HepG2 (cell line): ENCODE results near the gene CAPN14. TPM values are rescaled to one million over a fixed set of nuclear protein-coding genes. Genes with fewer than 3 reads are reported as not detected.

Experiments
- ATAC-seq: fragments of 200-7000 bp; cut with Tn5 transposase; 3 replicates; pipeline ENCODE4 v1.9.1; 2020; ENCODE audit warnings: mild to moderate bottlenecking, moderate library complexity
- BruUV-seq: library from RNA; stranded (reverse); fragments of 400-500 nt; replicated peaks from 2 replicates; lab custom pipeline; 2021; lab: Mats Ljungman, UMichigan
- CTCF ChIA-PET: fragments of 300-600 bp; formaldehyde crosslinking; extraction: SDS; loops from one replicate; lab custom pipeline; 2021; ENCODE audit warnings: low total read pairs, inconsistent platforms, low intra/inter-chr PET ratio; lab: Yijun Ruan, JAX
- POLR2A ChIA-PET: fragments of 350-600 bp; sonication (Branson Sonifier 250); formaldehyde crosslinking; loops from one replicate; lab custom pipeline; 2020; ENCODE audit warnings: antibody characterized with exemption, inconsistent platforms; lab: Yijun Ruan, JAX
- DNase-seq: peaks from one replicate; pipeline ENCODE4 v3.0.0-alpha.2; 2015; ENCODE audit warnings: low spot score
- FAIRE-seq: peaks from 3 replicates; lab custom pipeline; 2011; peaks lifted over from hg19 to GRCh38; lab: Jason Lieb, UNC
- H2AFZ ChIP-seq: one replicate; pipeline ENCODE4 v1.6.1; 2011; ENCODE audit warnings: low read length, inconsistent platforms
- H3K27ac ChIP-seq: fragments of 300-600 bp; 3 replicates; pipeline ENCODE4 v1.8.0; 2011; ENCODE audit warnings: mixed run types, mild to moderate bottlenecking, mixed read lengths, low read length, inconsistent platforms; ENCODE audit not compliant: insufficient read depth; ENCODE audit errors: extremely low read length
- H3K27me3 ChIP-seq, 2 experiments: fragments of 200-600 bp in 1 of 2; 2 replicates in 1 of 2; 3 replicates in 1 of 2; pipeline versions ENCODE4 v1.6.0 to v1.8.0; 2011; ENCODE audit warnings: low read length in 2 of 2, mild to moderate bottlenecking in 2 of 2, moderate library complexity in 2 of 2, inconsistent platforms in 1 of 2; ENCODE audit not compliant: insufficient read depth in 2 of 2, control insufficient read depth in 1 of 2
- H3K36me3 ChIP-seq, 2 experiments: fragments of 200-600 bp in 1 of 2; replicated peaks in 1 of 2; 2 replicates in 1 of 2; 3 replicates in 1 of 2; pipeline versions ENCODE4 v1.5.1 to v1.8.0; 2011; ENCODE audit warnings: low read length in 2 of 2, inconsistent platforms in 1 of 2; ENCODE audit not compliant: insufficient read depth in 2 of 2, control insufficient read depth in 1 of 2
- H3K4me1 ChIP-seq: 2 replicates; pipeline ENCODE4 v1.5.1; 2012; ENCODE audit warnings: low read length, inconsistent platforms; ENCODE audit not compliant: insufficient read depth
- H3K4me2 ChIP-seq: 2 replicates; pipeline ENCODE4 v1.6.0; 2011; ENCODE audit warnings: low read depth, low read length, inconsistent platforms
- H3K4me3 ChIP-seq, 3 experiments: fragments of 200-600 bp in 1 of 3; sonication (generic), shearing (Covaris generic) in 1 of 3; replicated peaks in 1 of 3; 2 replicates each; pipeline ENCODE4 v1.5.1; 2011 to 2016; ENCODE audit warnings: low read length in 3 of 3, inconsistent platforms in 2 of 3, low read depth in 2 of 3, mild to moderate bottlenecking in 2 of 3, control low read depth in 1 of 3, mixed read lengths in 1 of 3; ENCODE audit not compliant: insufficient read depth in 1 of 3
- H3K79me2 ChIP-seq: one replicate; pipeline ENCODE4 v1.6.1; 2011; ENCODE audit warnings: low read length, inconsistent platforms; ENCODE audit not compliant: insufficient read depth
- H3K9ac ChIP-seq: 2 replicates; pipeline ENCODE4 v1.6.0; 2011; ENCODE audit warnings: mild to moderate bottlenecking, low read depth, low read length, inconsistent platforms; ENCODE audit not compliant: insufficient read depth
- H3K9me3 ChIP-seq: 2 replicates; pipeline ENCODE4 v1.5.1; 2012; ENCODE audit warnings: mild to moderate bottlenecking, low read length
- H4K20me1 ChIP-seq: 2 replicates; pipeline ENCODE4 v1.6.0; 2011; ENCODE audit warnings: inconsistent platforms, mild to moderate bottlenecking, low read length, moderate library complexity; ENCODE audit not compliant: insufficient read depth
- BRCA1 ChIP-seq: sonication (generic); formaldehyde crosslinking; IDR thresholded peaks from 2 replicates; pipeline ENCODE4 v1.4.0; 2020; ENCODE audit warnings: missing genetic modification reagents
- CBX2 ChIP-seq, 2 experiments: fragments of 200-600 bp in 1 of 2; sonication (generic); formaldehyde crosslinking in 1 of 2; IDR thresholded peaks; 2 replicates each; pipeline versions ENCODE4 v1.7.0 to v1.8.1; 2018 to 2022; ENCODE audit warnings: low read depth in 2 of 2, low read length in 1 of 2, mild to moderate bottlenecking in 1 of 2, missing genetic modification reagents in 1 of 2
- CENPBD1 ChIP-seq: sonication (generic); formaldehyde crosslinking; IDR thresholded peaks from 2 replicates; pipeline ENCODE4 v1.8.0; 2022; ENCODE audit warnings: missing genetic modification reagents, low read depth, mild to moderate bottlenecking, borderline replicate concordance
- GPBP1L1 ChIP-seq: sonication (generic); formaldehyde crosslinking; IDR thresholded peaks from 2 replicates; pipeline ENCODE4 v1.5.0; 2020; ENCODE audit warnings: mild to moderate bottlenecking, missing genetic modification reagents
- HIC2 ChIP-seq: sonication (generic); formaldehyde crosslinking; IDR thresholded peaks from 2 replicates; pipeline ENCODE4 v1.9.0; 2022; ENCODE audit warnings: low read depth, missing genetic modification reagents
- IKZF1 ChIP-seq: fragments of 450-650 bp; IDR thresholded peaks from 2 replicates; pipeline ENCODE4 v1.7.1; 2016
- MAFK ChIP-seq, 2 experiments: IDR thresholded peaks in 1 of 2; conservative IDR thresholded peaks in 1 of 2; 2 replicates each; pipeline ENCODE4 v1.6.1; 2011; ENCODE audit warnings: improper control_type of control experiment in 2 of 2, low read length in 2 of 2
- PRDM15 ChIP-seq: sonication (generic); formaldehyde crosslinking; IDR thresholded peaks from 2 replicates; pipeline ENCODE4 v1.4.0; 2020; ENCODE audit warnings: missing genetic modification reagents
- RBM39 ChIP-seq: fragments of 200-400 bp; formaldehyde crosslinking; IDR thresholded peaks from one replicate; pipeline ENCODE4 v1.6.1; 2018; ENCODE audit warnings: antibody characterized with exemption, mild to moderate bottlenecking, low read depth, low read length; ENCODE audit not compliant: poor library complexity, severe bottlenecking
- RXRB ChIP-seq: IDR thresholded peaks from 2 replicates; pipeline ENCODE4 v1.6.1; 2016; ENCODE audit warnings: borderline replicate concordance, missing genetic modification reagents, missing compliant biosample characterization
- TBX3 ChIP-seq: fragments of 450-650 bp; IDR thresholded peaks from 2 replicates; pipeline ENCODE4 v1.6.1; 2017; ENCODE audit warnings: antibody characterized with exemption, mild to moderate bottlenecking, inconsistent platforms, borderline replicate concordance
- ZBTB37 ChIP-seq: sonication (generic); formaldehyde crosslinking; IDR thresholded peaks from 2 replicates; pipeline ENCODE4 v1.4.0; 2020; ENCODE audit warnings: mild to moderate bottlenecking, missing genetic modification reagents
- ZNF292 ChIP-seq: sonication (generic); formaldehyde crosslinking; IDR thresholded peaks from 2 replicates; pipeline ENCODE4 v1.8.1; 2022; ENCODE audit warnings: mild to moderate bottlenecking, low read depth, missing genetic modification reagents, borderline replicate concordance
- ZNF30 ChIP-seq: sonication (generic); formaldehyde crosslinking; IDR thresholded peaks from 2 replicates; pipeline ENCODE4 v1.5.0; 2020; ENCODE audit warnings: mild to moderate bottlenecking, missing genetic modification reagents
- ZNF326 ChIP-seq: sonication (generic); formaldehyde crosslinking; IDR thresholded peaks from 2 replicates; pipeline ENCODE4 v1.4.0; 2020; ENCODE audit warnings: missing genetic modification reagents, borderline replicate concordance
- WGBS: methylation state at CpG from one replicate; pipeline ENCODE4 v1.1.6; 2017; ENCODE audit warnings: low lambda C conversion rate; 5-methylcytosine and 5-hydroxymethylcytosine counted together
- in situ Hi-C: cut with HindIII; loops from 2 replicates; pipeline ENCODE4 v1.10.0; 2017; ENCODE audit warnings: low pct_unique_long_range_greater_than_20kb; ENCODE audit not compliant: extremely low pct_ligation_motif_present
- intact Hi-C: fragments of 100-400 bp; cut with micrococcal nuclease; formaldehyde crosslinking; loops from one replicate; pipeline ENCODE4 v1.10.0; 2022; ENCODE audit not compliant: unreplicated experiment
- polyA plus RNA-seq, 8 experiments: library from polyadenylated mRNA; depleted of rRNA in 3 of 8; stranded (reverse) in 7 of 8; unstranded in 1 of 8; fragments of >200 nt; fragmentation: Illumina TruSeq in 4 of 8; extraction: Trizol in 4 of 8; gene quantifications; 2 replicates each; pipeline versions ENCODE4 v1.2.1 to v1.2.3, GENCODE V29; 2011 to 2016; ENCODE audit warnings: low read depth in 4 of 8, missing spikeins in 1 of 8, mixed read lengths in 1 of 8; ENCODE audit not compliant: insufficient read depth in 1 of 8
- total RNA-seq, 5 experiments: library from RNA; depleted of rRNA; stranded (reverse); fragments of >200 nt; fragmentation: Illumina TruSeq; extraction: Trizol; gene quantifications; 2 replicates each; pipeline ENCODE4 v1.2.3, GENCODE V29; 2016; ENCODE audit warnings: low read depth in 1 of 5

Gene CAPN14
- total and polyA plus RNA-seq, 2 of the 13 experiments (the other 11 are each of a cell fraction or from before 2014, with no cell fraction given), result not detected

- Histone ChIP-seq H3K4me3 (no peak overlapping the region), H4K20me1 (no peaks in the 10 kb centered on the region), H3K4me2 (no peak overlapping the region), H3K27ac (no peak overlapping the region), H3K9me3 (no peaks in the 10 kb centered on the region), H3K36me3 (no peaks in the 10 kb centered on the region), H3K4me1 (no peaks in the 10 kb centered on the region), H3K9ac (no peak overlapping the region), H3K27me3 (peaks cover 0 to 13% of the 10 kb centered on the region in 2 experiments; a peak in 1 of 5 replicates), H3K79me2 (no peaks in the 10 kb centered on the region), H2AFZ (no peak overlapping the region)
- WGBS, result 21% methylated on average over 9 of the region's 11 CpGs
- intact Hi-C loops (no loop called here), in situ Hi-C loops (no loop called here)
- POLR2A ChIA-PET, result no interaction called here
- BruUV-seq, result no TSS peak
- ATAC-seq, result no peak
- CTCF ChIA-PET, result no interaction called here
- no peak for FAIRE-seq
- DNase-seq, result no peak
- TF ChIP-seq ZNF30 (no peak), ZNF292 (CRISPR knock-in tag) (no peak), PRDM15 (CRISPR knock-in tag) (no peak), GPBP1L1 (no peak), RXRB (no peak), RBM39 (no peak), BRCA1 (CRISPR knock-in tag) (no peak), MAFK (conservative IDR thresholded peaks at IDR 0.05 in 1 of 2, IDR thresholded peaks at IDR 0.05 in 1 of 2; ENCODE audit: low read length in 2 of 2) (no peak), CENPBD1 (CRISPR knock-in tag) (no peak), IKZF1 (no peak), ZNF326 (no peak), TBX3 (no peak), HIC2 (no peak), ZBTB37 (no peak), CBX2 (IDR thresholded peaks at IDR 0.05; ENCODE audit: low read depth, low read length) (no peak), CBX2 (CRISPR knock-in tag; IDR thresholded peaks at IDR 0.05; ENCODE audit: low read depth) (no peak)
These were observed 38.7 kb upstream of the CAPN14 start for GRCh38 chr2:31255911-31256571.
